IMR-90 (cell line): ENCODE data around the gene PGA3. TPM values are rescaled to one million over a fixed set of nuclear protein-coding genes. Genes with fewer than 3 reads are reported as not detected.

Experiments
- ATAC-seq: fragments of 200-7000 bp; cut with Tn5 transposase; 2 replicates; pipeline ENCODE4 v1.9.1; 2020; ENCODE audit warnings: low read depth, mild to moderate bottlenecking, moderate library complexity
- BruUV-seq: library from RNA; stranded (reverse); fragments of 400-500 nt; replicated peaks from 2 replicates; lab custom pipeline; 2021; lab: Mats Ljungman, UMichigan
- CTCF ChIA-PET: fragments of 300-600 bp; formaldehyde crosslinking; extraction: SDS; loops from one replicate; lab custom pipeline; 2021; ENCODE audit warnings: antibody characterized with exemption; lab: Yijun Ruan, JAX
- POLR2A ChIA-PET: fragments of 300-600 bp; sonication (Branson Sonifier 250); formaldehyde crosslinking; loops from one replicate; lab custom pipeline; 2022; ENCODE audit warnings: antibody characterized with exemption; ENCODE audit not compliant: unreplicated experiment; lab: Charles Lee
- DNase-seq: peaks from one replicate; pipeline ENCODE4 v3.0.0; 2013
- H2AFZ ChIP-seq: replicated peaks from 2 replicates; pipeline ENCODE3; 2013; ENCODE audit warnings: low read length, mild to moderate bottlenecking; ENCODE audit not compliant: poor library complexity
- H2AK5ac ChIP-seq: 2 replicates; pipeline ENCODE4 v1.6.1; 2013; ENCODE audit warnings: low read depth, low read length, inconsistent platforms
- H2AK9ac ChIP-seq: replicated peaks from 2 replicates; pipeline ENCODE3; 2013; ENCODE audit warnings: mild to moderate bottlenecking, low read depth, low read length, moderate library complexity; ENCODE audit not compliant: poor library complexity
- H2BK120ac ChIP-seq: 2 replicates; pipeline ENCODE4 v1.6.1; 2013; ENCODE audit warnings: low read depth, low read length, inconsistent platforms
- H2BK15ac ChIP-seq: 3 replicates; pipeline ENCODE4 v1.6.1; 2013; ENCODE audit warnings: low read depth, low read length, inconsistent platforms
- H2BK20ac ChIP-seq: 2 replicates; pipeline ENCODE4 v1.6.1; 2013; ENCODE audit warnings: low read depth, mild to moderate bottlenecking, inconsistent platforms, low read length, moderate library complexity
- H2BK5ac ChIP-seq: 2 replicates; pipeline ENCODE4 v1.6.1; 2013; ENCODE audit warnings: mild to moderate bottlenecking, low read depth, low read length, inconsistent platforms; ENCODE audit not compliant: poor library complexity, severe bottlenecking
- H3K14ac ChIP-seq: replicated peaks from 2 replicates; pipeline ENCODE4 v1.6.1; 2013; ENCODE audit warnings: low read depth, low read length, inconsistent platforms
- H3K18ac ChIP-seq: 2 replicates; pipeline ENCODE4 v1.6.1; 2013; ENCODE audit warnings: low read depth, low read length, control low read depth
- H3K23ac ChIP-seq: 2 replicates; pipeline ENCODE4 v1.6.1; 2013; ENCODE audit warnings: low read depth, low read length, inconsistent platforms
- H3K27ac ChIP-seq: 2 replicates; pipeline ENCODE4 v1.5.1; 2013; ENCODE audit warnings: mild to moderate bottlenecking, control low read depth, low read length; ENCODE audit not compliant: insufficient read depth
- H3K27me3 ChIP-seq: 2 replicates; pipeline ENCODE4 v1.6.1; 2013; ENCODE audit warnings: low read length; ENCODE audit not compliant: control insufficient read depth, insufficient read depth
- H3K36me3 ChIP-seq: 2 replicates; pipeline ENCODE4 v1.6.1; 2013; ENCODE audit warnings: low read length, mixed read lengths; ENCODE audit not compliant: control insufficient read depth, insufficient read depth
- H3K4ac ChIP-seq: 2 replicates; pipeline ENCODE4 v1.6.1; 2013; ENCODE audit warnings: low read depth, low read length, inconsistent platforms
- H3K4me1 ChIP-seq: 2 replicates; pipeline ENCODE4 v1.6.1; 2013; ENCODE audit warnings: low read length, mixed read lengths; ENCODE audit not compliant: control insufficient read depth, insufficient read depth
- H3K4me2 ChIP-seq: 2 replicates; pipeline ENCODE4 v1.6.1; 2013; ENCODE audit warnings: low read depth, mild to moderate bottlenecking, control low read depth, low read length, moderate library complexity
- H3K4me3 ChIP-seq: 2 replicates; pipeline ENCODE4 v1.5.1; 2013; ENCODE audit warnings: low read depth, mild to moderate bottlenecking, control low read depth, low read length, moderate library complexity; ENCODE audit not compliant: insufficient read depth
- H3K56ac ChIP-seq: 2 replicates; pipeline ENCODE4 v1.6.1; 2013; ENCODE audit warnings: low read length, inconsistent platforms; ENCODE audit not compliant: insufficient read depth; ENCODE audit errors: extremely low read depth
- H3K79me1 ChIP-seq, 2 experiments: 2 replicates each; pipeline ENCODE4 v1.6.1; 2013; ENCODE audit warnings: low read length in 2 of 2, inconsistent platforms in 1 of 2, low read depth in 1 of 2
- H3K9ac ChIP-seq: 2 replicates; pipeline ENCODE4 v1.6.1; 2013; ENCODE audit warnings: low read depth, low read length, control low read depth
- H3K9me1 ChIP-seq: 2 replicates; pipeline ENCODE4 v1.6.1; 2013; ENCODE audit warnings: low read length, inconsistent platforms; ENCODE audit not compliant: insufficient read depth
- H3K9me3 ChIP-seq: 2 replicates; pipeline ENCODE4 v1.6.1; 2013; ENCODE audit warnings: low read length; ENCODE audit not compliant: control insufficient read depth, insufficient read depth
- H4K20me1 ChIP-seq: 2 replicates; pipeline ENCODE4 v1.6.1; 2013; ENCODE audit warnings: low read length, inconsistent platforms; ENCODE audit not compliant: insufficient read depth
- H4K5ac ChIP-seq: 2 replicates; pipeline ENCODE4 v1.6.1; 2013; ENCODE audit warnings: mild to moderate bottlenecking, low read depth, low read length, control low read depth
- H4K8ac ChIP-seq, 2 experiments: 2 replicates each; pipeline ENCODE4 v1.6.1; 2013; ENCODE audit warnings: low read depth in 2 of 2, low read length in 2 of 2, control low read depth in 1 of 2, inconsistent platforms in 1 of 2
- H4K91ac ChIP-seq: 2 replicates; pipeline ENCODE4 v1.6.1; 2013; ENCODE audit warnings: low read depth, low read length, inconsistent platforms; ENCODE audit not compliant: insufficient read depth
- FOS ChIP-seq: fragments of 150-350 bp; IDR thresholded peaks from 2 replicates; pipeline ENCODE4 v1.6.1; 2016; ENCODE audit warnings: low read depth, low read length
- MAZ ChIP-seq: IDR thresholded peaks from 2 replicates; pipeline ENCODE4 v1.6.1; 2012; ENCODE audit warnings: low read depth, mild to moderate bottlenecking, low read length, improper control_type of control experiment, moderate library complexity, borderline replicate concordance
- NFE2L2 ChIP-seq: fragments of 150-350 bp; IDR thresholded peaks from 2 replicates; pipeline ENCODE4 v1.6.1; 2016; ENCODE audit warnings: low read depth, mild to moderate bottlenecking, low read length
- POLR2A ChIP-seq: IDR thresholded peaks from 2 replicates; pipeline ENCODE4 v1.6.1; 2012; ENCODE audit warnings: mild to moderate bottlenecking, low read depth, low read length
- RAD21 ChIP-seq: IDR thresholded peaks from 2 replicates; pipeline ENCODE4 v1.6.1; 2012; ENCODE audit warnings: low read length, improper control_type of control experiment
- RCOR1 ChIP-seq: IDR thresholded peaks from 2 replicates; pipeline ENCODE4 v1.6.1; 2012; ENCODE audit warnings: mild to moderate bottlenecking, low read length, improper control_type of control experiment; ENCODE audit not compliant: insufficient replicate concordance
- SMC3 ChIP-seq: fragments of 150-350 bp; IDR thresholded peaks from 2 replicates; pipeline ENCODE4 v1.6.1; 2016; ENCODE audit warnings: low read depth, mild to moderate bottlenecking, antibody characterized with exemption, low read length, moderate library complexity
- USF2 ChIP-seq: fragments of 150-350 bp; IDR thresholded peaks from 2 replicates; pipeline ENCODE4 v1.6.1; 2017; ENCODE audit warnings: mild to moderate bottlenecking, antibody characterized with exemption, low read length, low read depth
- WGBS, 2 experiments: methylation state at CpG; one replicate each; pipeline versions ENCODE4 v1.1.5 to v1.1.7; 2013; ENCODE audit warnings: missing lambda C conversion rate in 2 of 2; ENCODE audit not compliant: insufficient read length in 1 of 2; ENCODE audit errors: extremely low coverage in 2 of 2; 5-methylcytosine and 5-hydroxymethylcytosine counted together
- dilution Hi-C: fragments of 300-500 bp; cut with HindIII; formaldehyde crosslinking; loops from one replicate; pipeline ENCODE4 v1.14.3; 2018; ENCODE audit warnings: low sequenced_read_pairs; ENCODE audit not compliant: unreplicated experiment
- in situ Hi-C: fragments of 300-500 bp; cut with MboI; formaldehyde crosslinking; loops from 3 replicates; pipeline ENCODE4 v1.14.3; 2019; ENCODE audit warnings: low sequenced_read_pairs, inconsistent platforms, mixed read lengths
- intact Hi-C: fragments of 100-400 bp; cut with micrococcal nuclease; formaldehyde crosslinking; loops from 2 replicates; pipeline ENCODE4 v1.10.0; 2022
- polyA plus RNA-seq, 3 experiments: library from polyadenylated mRNA; depleted of rRNA; stranded (reverse); fragments of >200 nt; gene quantifications; 2 replicates each; pipeline ENCODE4 v1.2.3, GENCODE V29; 2012; ENCODE audit warnings: low replicate concordance in 1 of 3
- total RNA-seq: library from RNA; depleted of rRNA; stranded (reverse); fragments of >200 nt; gene quantifications from 2 replicates; pipeline ENCODE4 v1.2.3, GENCODE V29; 2012
- TF ChIP-seq, protein P1 (sequence below): conservative IDR thresholded peaks from 2 replicates; pipeline ENCODE4 v1.5.1; 2012; ENCODE audit warnings: mild to moderate bottlenecking, low read depth, low read length, improper control_type of control experiment

The PGA3 gene
- total and polyA plus RNA-seq, 2 of the 4 experiments (the other 2 are of a cell fraction) = 0.18 TPM; not detected in 1

- peaks cover 26% of the 10 kb centered on the region for H3K9me1 ChIP-seq
- H2BK120ac ChIP-seq = no peak overlapping the region
- H2AK5ac ChIP-seq = no peak overlapping the region
- no peak overlapping the region for H3K18ac ChIP-seq
- H2BK15ac ChIP-seq = no peak overlapping the region
- H2BK20ac ChIP-seq = no peak overlapping the region
- H4K20me1 ChIP-seq = peaks cover 24% of the 10 kb centered on the region
- in situ Hi-C loops (no loop called here), intact Hi-C loops (no loop called here), dilution Hi-C loops (no loop called here)
- H3K27ac ChIP-seq = no peak overlapping the region
- H3K9me3 ChIP-seq = peaks cover 3% of the 10 kb centered on the region; the same call in 1 of the 2 replicates
- H3K56ac ChIP-seq = no peak overlapping the region
- H3K27me3 ChIP-seq = no peaks in the 10 kb centered on the region
- H3K14ac ChIP-seq = no peak overlapping the region
- no peak overlapping the region for H3K4me3 ChIP-seq
- peaks cover 26% of the 10 kb centered on the region for H3K4me1 ChIP-seq
- H4K8ac ChIP-seq = no peak overlapping the region
- TF ChIP-seq FOS (no peak), USF2 (no peak), RAD21 (no peak), POLR2A (no peak), RCOR1 (no peak), MAZ (no peak), NFE2L2 (no peak), SMC3 (no peak)
- TF ChIP-seq, protein P1, sequence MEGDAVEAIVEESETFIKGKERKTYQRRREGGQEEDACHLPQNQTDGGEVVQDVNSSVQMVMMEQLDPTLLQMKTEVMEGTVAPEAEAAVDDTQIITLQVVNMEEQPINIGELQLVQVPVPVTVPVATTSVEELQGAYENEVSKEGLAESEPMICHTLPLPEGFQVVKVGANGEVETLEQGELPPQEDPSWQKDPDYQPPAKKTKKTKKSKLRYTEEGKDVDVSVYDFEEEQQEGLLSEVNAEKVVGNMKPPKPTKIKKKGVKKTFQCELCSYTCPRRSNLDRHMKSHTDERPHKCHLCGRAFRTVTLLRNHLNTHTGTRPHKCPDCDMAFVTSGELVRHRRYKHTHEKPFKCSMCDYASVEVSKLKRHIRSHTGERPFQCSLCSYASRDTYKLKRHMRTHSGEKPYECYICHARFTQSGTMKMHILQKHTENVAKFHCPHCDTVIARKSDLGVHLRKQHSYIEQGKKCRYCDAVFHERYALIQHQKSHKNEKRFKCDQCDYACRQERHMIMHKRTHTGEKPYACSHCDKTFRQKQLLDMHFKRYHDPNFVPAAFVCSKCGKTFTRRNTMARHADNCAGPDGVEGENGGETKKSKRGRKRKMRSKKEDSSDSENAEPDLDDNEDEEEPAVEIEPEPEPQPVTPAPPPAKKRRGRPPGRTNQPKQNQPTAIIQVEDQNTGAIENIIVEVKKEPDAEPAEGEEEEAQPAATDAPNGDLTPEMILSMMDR = no peak
- no peaks in the 10 kb centered on the region for H3K36me3 ChIP-seq
- H3K79me1 ChIP-seq = peaks cover 44 to 59% of the 10 kb centered on the region in 2 experiments
- H4K5ac ChIP-seq = no peak overlapping the region
- CTCF ChIA-PET = no interaction called here
- H2AK9ac ChIP-seq = no peak overlapping the region
- no CpG with 5 or more reads among the region's 5 CpGs for WGBS, 2 experiments
- H3K9ac ChIP-seq = no peak overlapping the region
- H2AFZ ChIP-seq = no peak overlapping the region
- POLR2A ChIA-PET = no interaction called here
- no peak overlapping the region for H2BK5ac ChIP-seq
- no peak overlapping the region for H3K4ac ChIP-seq
- H3K23ac ChIP-seq = no peak overlapping the region
- H3K4me2 ChIP-seq = no peak overlapping the region
- BruUV-seq = no TSS peak
- ATAC-seq = no peak
- H4K91ac ChIP-seq = no peak overlapping the region
- no peak for DNase-seq
Observed at GRCh38 chr11:61155741-61156140, 47.6 kb upstream of the PGA3 start.
